PC-9 (cell line): Measurements from ENCODE around the gene ETNK1. TPM values are rescaled to one million over a fixed set of nuclear protein-coding genes. Genes with fewer than 3 reads are reported as not detected.

Experiments used
- BruUV-seq: library from RNA; stranded (reverse); fragments of 400-500 nt; replicated peaks from 2 replicates; lab custom pipeline; 2021; lab: Mats Ljungman, UMichigan
- CTCF ChIA-PET: fragments of 300-600 bp; sonication (Branson Sonifier 250); formaldehyde crosslinking; loops from one replicate; lab custom pipeline; 2022; ENCODE audit warnings: antibody characterized with exemption; lab: Charles Lee
- POLR2A ChIA-PET: fragments of 300-600 bp; sonication (Branson Sonifier 250); formaldehyde crosslinking; loops from one replicate; lab custom pipeline; 2022; ENCODE audit warnings: antibody characterized with exemption; ENCODE audit not compliant: unreplicated experiment; lab: Charles Lee
- DNase-seq, 2 experiments: peaks; one replicate each; pipeline versions ENCODE4 v3.0.0 to v3.0.0-alpha.2; 2015 to 2022; ENCODE audit warnings: mixed read lengths in 1 of 2
- H2AFZ ChIP-seq: fragments of 200-600 bp; sonication (generic); 2 replicates; pipeline ENCODE4 v1.8.1; 2017; ENCODE audit warnings: antibody characterized with exemption
- H3F3A ChIP-seq: fragments of 200-600 bp; sonication (generic); 2 replicates; pipeline ENCODE4 v1.8.1; 2017; ENCODE audit warnings: antibody characterized with exemption, mild to moderate bottlenecking, low read depth; ENCODE audit not compliant: insufficient read depth
- H3K27ac ChIP-seq: fragments of 200-600 bp; sonication (generic); 2 replicates; pipeline ENCODE4 v1.6.1; 2016; ENCODE audit warnings: mixed run types
- H3K27me3 ChIP-seq: fragments of 200-600 bp; sonication (generic); 2 replicates; pipeline ENCODE4 v1.6.1; 2016; ENCODE audit warnings: low read depth, mixed run types; ENCODE audit not compliant: insufficient read depth
- H3K36me3 ChIP-seq: fragments of 200-600 bp; sonication (generic); 2 replicates; pipeline ENCODE4 v1.6.1; 2016; ENCODE audit warnings: low read depth, mixed run types
- H3K4me1 ChIP-seq: fragments of 200-600 bp; sonication (generic); replicated peaks from 2 replicates; pipeline ENCODE4 v1.6.1; 2016; ENCODE audit warnings: mixed run types; ENCODE audit not compliant: insufficient read depth
- H3K4me2 ChIP-seq: fragments of 200-600 bp; sonication (generic); 2 replicates; pipeline ENCODE4 v1.6.1; 2017; ENCODE audit warnings: mixed run types
- H3K4me3 ChIP-seq: fragments of 200-600 bp; sonication (generic); 2 replicates; pipeline ENCODE4 v1.6.1; 2016; ENCODE audit warnings: mixed run types
- H3K79me2 ChIP-seq: fragments of 200-600 bp; sonication (generic); 2 replicates; pipeline ENCODE4 v1.6.1; 2017; ENCODE audit warnings: low read depth, mixed run types
- H3K9me2 ChIP-seq: fragments of 200-600 bp; sonication (generic); 2 replicates; pipeline ENCODE4 v1.8.1; 2017; ENCODE audit warnings: mild to moderate bottlenecking; ENCODE audit not compliant: insufficient read depth
- H3K9me3 ChIP-seq: fragments of 200-600 bp; sonication (generic); 2 replicates; pipeline ENCODE4 v1.8.1; 2016; ENCODE audit warnings: low read depth; ENCODE audit not compliant: insufficient read depth
- H4K20me1 ChIP-seq: fragments of 200-600 bp; sonication (generic); 2 replicates; pipeline ENCODE4 v1.8.1; 2017; ENCODE audit not compliant: insufficient read depth
- CTCF ChIP-seq: fragments of 200-600 bp; sonication (generic); conservative IDR thresholded peaks from 2 replicates; pipeline ENCODE4 v1.6.1; 2017; ENCODE audit warnings: mixed run types, antibody characterized with exemption, mild to moderate bottlenecking, moderate library complexity
- EZH2 ChIP-seq: fragments of 200-600 bp; sonication (generic); IDR thresholded peaks from 2 replicates; pipeline ENCODE4 v1.8.0; 2017; ENCODE audit warnings: antibody characterized with exemption, low read depth
- intact Hi-C: fragments of 100-400 bp; cut with micrococcal nuclease; formaldehyde crosslinking; loops from one replicate; pipeline ENCODE4 v1.10.0; 2022; ENCODE audit not compliant: unreplicated experiment
- total RNA-seq: library from RNA; stranded (reverse); gene quantifications from 2 replicates; pipeline ENCODE4 v1.2.3, GENCODE V29; 2021

Gene ETNK1
- total RNA-seq, 1 experiment from 2014 or later: 87.9 TPM

- Histone ChIP-seq H3K79me2 (peaks cover 41% of the 10 kb centered on the region), H3K27me3 (no peaks in the 10 kb centered on the region), H3K4me2 (no peak overlapping the region), H3K27ac (no peak overlapping the region), H3K4me3 (no peak overlapping the region), H3K9me2 (peaks cover 4% of the 10 kb centered on the region; the same call in 1 of the 2 replicates), H3K36me3 (peaks cover 19% of the 10 kb centered on the region), H3F3A (peaks cover 4% of the 10 kb centered on the region; the same call in 1 of the 2 replicates), H3K4me1 (0 out of 2 replicates have a peak, but pooled peaks cover 6% of the 10 kb centered on the region), H4K20me1 (peaks cover 7% of the 10 kb centered on the region; the same call in 1 of the 2 replicates), H3K9me3 (no peaks in the 10 kb centered on the region), H2AFZ (no peak overlapping the region)
- ChIA-PET POLR2A (no interaction called here), CTCF (no interaction called here)
- no peak for TF ChIP-seq CTCF
- no peak for TF ChIP-seq EZH2
- DNase-seq: no peak
- intact Hi-C loops: no loop called here
- BruUV-seq: no TSS peak
These were observed 31.4 kb downstream of the ETNK1 start for GRCh38 chr12:22656376-22656775.

- no peak overlapping the region for H3K4me3 ChIP-seq
- peaks cover 4% of the 10 kb centered on the region; the same call in 1 of the 2 replicates for H3K9me2 ChIP-seq
- CTCF ChIA-PET: no interaction called here
- no peak overlapping the region for H3K4me2 ChIP-seq
- H3F3A ChIP-seq: peaks cover 4% of the 10 kb centered on the region; the same call in 1 of the 2 replicates
- POLR2A ChIA-PET: no interaction called here
- no TSS peak for BruUV-seq
- no peak overlapping the region for H3K27ac ChIP-seq
- no peak overlapping the region for H2AFZ ChIP-seq
- intact Hi-C loops: no loop called here
- no peaks in the 10 kb centered on the region for H3K27me3 ChIP-seq
- 0 out of 2 replicates have a peak, but pooled peaks cover 6% of the 10 kb centered on the region for H3K4me1 ChIP-seq
- peaks cover 19% of the 10 kb centered on the region for H3K36me3 ChIP-seq
- H4K20me1 ChIP-seq: peaks cover 7% of the 10 kb centered on the region; the same call in 1 of the 2 replicates
- no peak for DNase-seq
- H3K79me2 ChIP-seq: peaks cover 40% of the 10 kb centered on the region
- H3K9me3 ChIP-seq: no peaks in the 10 kb centered on the region
- TF ChIP-seq EZH2 (no peak), CTCF (no peak)
These were observed 31.9 kb downstream of the ETNK1 start for GRCh38 chr12:22656831-22657230.

- TF ChIP-seq EZH2: no peak
- ChIA-PET POLR2A (no interaction called here), CTCF (interaction anchor here (0.7 kb wide), 1 partner anchor 1993 kb away, joined by 3 read pairs; no protein-coding TSS in a partner anchor)
- H3K4me3 ChIP-seq: no peak overlapping the region
- H3K36me3 ChIP-seq: peaks cover 19% of the 10 kb centered on the region
- no peaks in the 10 kb centered on the region for H3K9me3 ChIP-seq
- peaks cover 7% of the 10 kb centered on the region; the same call in 1 of the 2 replicates for H3F3A ChIP-seq
- no peaks in the 10 kb centered on the region for H3K27me3 ChIP-seq
- intact Hi-C loops: no loop called here
- BruUV-seq: no TSS peak
- H2AFZ ChIP-seq: no peak overlapping the region
- no peak overlapping the region for H3K27ac ChIP-seq
- DNase-seq: no peak
- 0 out of 2 replicates have a peak, but pooled peaks cover 6% of the 10 kb centered on the region for H3K4me1 ChIP-seq
- peaks cover 2% of the 10 kb centered on the region; the same call in 1 of the 2 replicates for H3K9me2 ChIP-seq
- peaks cover 33% of the 10 kb centered on the region for H3K79me2 ChIP-seq
- H3K4me2 ChIP-seq: no peak overlapping the region
- peaks cover 7% of the 10 kb centered on the region; the same call in 1 of the 2 replicates for H4K20me1 ChIP-seq
These were observed 32.6 kb downstream of the ETNK1 start for GRCh38 chr12:22657538-22657937.

GRCh38 chr12:22658214-22658613, 33.2 kb downstream of the ETNK1 start:
- H3K27me3 ChIP-seq: no peaks in the 10 kb centered on the region
- POLR2A ChIA-PET: no interaction called here
- no peak overlapping the region for H3K4me3 ChIP-seq
- TF ChIP-seq CTCF (no peak), EZH2 (no peak)
- H4K20me1 ChIP-seq: peaks cover 7% of the 10 kb centered on the region; the same call in 1 of the 2 replicates
- CTCF ChIA-PET: no interaction called here
- H3K79me2 ChIP-seq: peaks cover 26% of the 10 kb centered on the region
- BruUV-seq: no TSS peak
- H3K27ac ChIP-seq: no peak overlapping the region
- H3K4me2 ChIP-seq: no peak overlapping the region
- peaks cover 19% of the 10 kb centered on the region for H3K36me3 ChIP-seq
- intact Hi-C loops: no loop called here
- no peaks in the 10 kb centered on the region for H3K9me3 ChIP-seq
- H3K9me2 ChIP-seq: no peaks in the 10 kb centered on the region
- H2AFZ ChIP-seq: no peak overlapping the region
- peaks cover 8% of the 10 kb centered on the region; the same call in 1 of the 2 replicates for H3F3A ChIP-seq
- no peak for DNase-seq
- 0 out of 2 replicates have a peak, but pooled peaks cover 5% of the 10 kb centered on the region for H3K4me1 ChIP-seq
